Trophoblast cell (in vitro differentiated cells and primary cell): ENCODE results near the gene YARS1.

Source experiments
- DNase-seq, 2 donors: peaks; one replicate each; pipeline ENCODE4 v3.0.0-alpha.2; 2016
- H2AFZ ChIP-seq: 2 replicates; pipeline ENCODE4 v1.6.1; 2013; ENCODE audit warnings: low read length, moderate library complexity, mild to moderate bottlenecking; ENCODE audit not compliant: insufficient read depth, poor library complexity
- H2AK5ac ChIP-seq: 2 replicates; pipeline ENCODE4 v1.6.1; 2013; ENCODE audit warnings: mild to moderate bottlenecking, low read length
- H2BK120ac ChIP-seq: 2 replicates; pipeline ENCODE4 v1.6.1; 2013; ENCODE audit warnings: low read length, mild to moderate bottlenecking, moderate library complexity; ENCODE audit not compliant: insufficient read depth, poor library complexity
- H2BK12ac ChIP-seq: 2 replicates; pipeline ENCODE4 v1.6.1; 2013; ENCODE audit warnings: mild to moderate bottlenecking, low read length, moderate library complexity
- H2BK5ac ChIP-seq: 2 replicates; pipeline ENCODE4 v1.6.1; 2013; ENCODE audit warnings: low read length, low read depth, moderate library complexity, mild to moderate bottlenecking; ENCODE audit not compliant: poor library complexity
- H3K14ac ChIP-seq: 2 replicates; pipeline ENCODE4 v1.6.1; 2013; ENCODE audit warnings: mild to moderate bottlenecking, low read length
- H3K18ac ChIP-seq: 2 replicates; pipeline ENCODE4 v1.6.1; 2013; ENCODE audit warnings: mild to moderate bottlenecking, low read length
- H3K23ac ChIP-seq: 2 replicates; pipeline ENCODE4 v1.6.1; 2013; ENCODE audit warnings: low read length
- H3K27ac ChIP-seq: 2 replicates; pipeline ENCODE4 v1.5.1; 2013; ENCODE audit warnings: low read depth, mild to moderate bottlenecking, inconsistent platforms, low read length, moderate library complexity
- H3K27me3 ChIP-seq: 2 replicates; pipeline ENCODE4 v1.6.1; 2013; ENCODE audit warnings: inconsistent platforms, mild to moderate bottlenecking, low read length, moderate library complexity; ENCODE audit not compliant: insufficient read depth
- H3K36me3 ChIP-seq, 2 experiments: 1 replicate in 1 of 2; 2 replicates in 1 of 2; pipeline ENCODE4 v1.6.1; 2013; ENCODE audit warnings: low read length in 2 of 2, mild to moderate bottlenecking in 2 of 2, moderate library complexity in 1 of 2; ENCODE audit not compliant: insufficient read depth in 2 of 2, control insufficient read depth in 1 of 2
- H3K4ac ChIP-seq: 2 replicates; pipeline ENCODE4 v1.6.1; 2013; ENCODE audit warnings: low read depth, mild to moderate bottlenecking, low read length, moderate library complexity
- H3K4me1 ChIP-seq, 2 experiments: 1 replicate in 1 of 2; 2 replicates in 1 of 2; pipeline ENCODE4 v1.6.1; 2013; ENCODE audit warnings: low read length in 2 of 2, mild to moderate bottlenecking in 2 of 2, moderate library complexity in 1 of 2; ENCODE audit not compliant: insufficient read depth in 2 of 2, control insufficient read depth in 1 of 2
- H3K4me2 ChIP-seq: 2 replicates; pipeline ENCODE4 v1.6.1; 2013; ENCODE audit warnings: inconsistent platforms, mild to moderate bottlenecking, low read length, moderate library complexity
- H3K4me3 ChIP-seq: 2 replicates; pipeline ENCODE4 v1.5.1; 2013; ENCODE audit warnings: mild to moderate bottlenecking, low read depth, low read length, inconsistent platforms
- H3K79me1 ChIP-seq: one replicate; pipeline ENCODE4 v1.6.1; 2013; ENCODE audit warnings: low read length
- H3K79me2 ChIP-seq: 2 replicates; pipeline ENCODE4 v1.6.1; 2013; ENCODE audit warnings: low read length, mild to moderate bottlenecking; ENCODE audit not compliant: control insufficient read depth, insufficient read depth, poor library complexity
- H3K9ac ChIP-seq: 2 replicates; pipeline ENCODE4 v1.6.1; 2013; ENCODE audit warnings: mild to moderate bottlenecking, low read length
- H3K9me3 ChIP-seq: 2 replicates; pipeline ENCODE4 v1.6.1; 2013; ENCODE audit warnings: low read depth, mild to moderate bottlenecking, control low read depth, inconsistent platforms, low read length; ENCODE audit not compliant: insufficient read depth
- H4K12ac ChIP-seq: 2 replicates; pipeline ENCODE4 v1.6.1; 2013; ENCODE audit warnings: low read depth, mild to moderate bottlenecking, low read length, moderate library complexity
- H4K8ac ChIP-seq: 2 replicates; pipeline ENCODE4 v1.6.1; 2013; ENCODE audit warnings: low read depth, mild to moderate bottlenecking, low read length, moderate library complexity
- H4K91ac ChIP-seq: one replicate; pipeline ENCODE4 v1.6.1; 2013; ENCODE audit warnings: low read depth, mild to moderate bottlenecking, low read length, moderate library complexity
- WGBS: extraction: QIAGEN DNeasy Blood & Tissue Kit; methylation state at CpG from one replicate; pipeline ENCODE4 v1.1.7; 2013; ENCODE audit warnings: missing lambda C conversion rate; ENCODE audit not compliant: insufficient read length, insufficient coverage; ENCODE audit errors: extremely low coverage; 5-methylcytosine and 5-hydroxymethylcytosine counted together

Gene YARS1

DNA sequence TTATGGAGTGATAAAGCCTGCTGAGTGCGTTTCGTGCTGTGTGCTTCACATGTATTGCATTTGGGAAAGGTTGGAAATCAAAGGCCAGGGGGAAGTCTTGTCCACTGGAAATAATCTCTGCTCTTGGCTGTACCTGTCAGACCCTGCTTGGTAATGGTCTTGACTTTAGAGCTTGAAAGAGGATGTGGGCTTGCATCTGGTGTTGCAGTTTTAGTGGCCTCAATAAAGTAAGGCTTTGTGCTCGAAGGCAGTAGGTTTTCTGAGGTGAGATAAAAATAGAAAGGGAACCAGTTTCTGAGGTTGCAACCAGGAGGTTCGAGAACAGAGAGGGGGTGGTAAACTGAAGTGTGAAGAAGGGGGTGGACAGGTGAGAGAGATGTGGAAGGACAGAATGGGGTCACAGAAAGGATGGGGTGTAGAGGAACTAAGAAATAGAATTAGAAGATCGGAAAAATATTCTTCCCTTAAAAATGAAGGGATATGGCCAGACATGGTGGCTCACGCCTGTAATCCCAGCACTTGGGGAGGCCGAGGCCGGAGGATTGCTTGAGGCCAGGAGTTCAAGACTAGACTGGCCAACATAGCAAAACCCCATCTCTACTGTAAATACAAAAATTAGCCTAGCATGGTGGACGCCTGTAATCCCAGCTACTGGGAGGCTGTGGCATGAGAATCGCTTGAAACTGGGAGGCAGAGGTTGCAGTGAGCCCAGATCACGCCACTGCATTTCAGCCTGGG is 1.8 kb upstream of the YARS1 start:
- Histone ChIP-seq H3K79me1 (peaks cover 15% of the 10 kb centered on the region), H2AFZ (no peak overlapping the region), H3K18ac (peak overlapping the region; percentile 49), H3K4me3 (no peak overlapping the region), H3K4ac (peak overlapping the region; percentile 81), H3K23ac (no peak overlapping the region), H2BK12ac (no peak overlapping the region), H3K9me3 (no peaks in the 10 kb centered on the region), H2BK5ac (no peak overlapping the region), H3K36me3 (peaks cover 0 to 2% of the 10 kb centered on the region in 2 experiments), H3K79me2 (peaks cover 14% of the 10 kb centered on the region), H3K4me2 (peak overlapping the region; percentile 80), H3K14ac (no peak overlapping the region), H4K12ac (no peak overlapping the region), H4K8ac (no peak overlapping the region), H3K27ac (no peak overlapping the region), H3K27me3 (no peaks in the 10 kb centered on the region), H2BK120ac (no peak overlapping the region), H3K4me1 (peaks cover 0 to 5% of the 10 kb centered on the region in 2 experiments), H4K91ac (no peak overlapping the region), H2AK5ac (no peak overlapping the region), H3K9ac (peak overlapping the region; percentile 47)
- DNase-seq, result no peak
- WGBS, result no CpG with 5 or more reads among the region's 11 CpGs

DNA sequence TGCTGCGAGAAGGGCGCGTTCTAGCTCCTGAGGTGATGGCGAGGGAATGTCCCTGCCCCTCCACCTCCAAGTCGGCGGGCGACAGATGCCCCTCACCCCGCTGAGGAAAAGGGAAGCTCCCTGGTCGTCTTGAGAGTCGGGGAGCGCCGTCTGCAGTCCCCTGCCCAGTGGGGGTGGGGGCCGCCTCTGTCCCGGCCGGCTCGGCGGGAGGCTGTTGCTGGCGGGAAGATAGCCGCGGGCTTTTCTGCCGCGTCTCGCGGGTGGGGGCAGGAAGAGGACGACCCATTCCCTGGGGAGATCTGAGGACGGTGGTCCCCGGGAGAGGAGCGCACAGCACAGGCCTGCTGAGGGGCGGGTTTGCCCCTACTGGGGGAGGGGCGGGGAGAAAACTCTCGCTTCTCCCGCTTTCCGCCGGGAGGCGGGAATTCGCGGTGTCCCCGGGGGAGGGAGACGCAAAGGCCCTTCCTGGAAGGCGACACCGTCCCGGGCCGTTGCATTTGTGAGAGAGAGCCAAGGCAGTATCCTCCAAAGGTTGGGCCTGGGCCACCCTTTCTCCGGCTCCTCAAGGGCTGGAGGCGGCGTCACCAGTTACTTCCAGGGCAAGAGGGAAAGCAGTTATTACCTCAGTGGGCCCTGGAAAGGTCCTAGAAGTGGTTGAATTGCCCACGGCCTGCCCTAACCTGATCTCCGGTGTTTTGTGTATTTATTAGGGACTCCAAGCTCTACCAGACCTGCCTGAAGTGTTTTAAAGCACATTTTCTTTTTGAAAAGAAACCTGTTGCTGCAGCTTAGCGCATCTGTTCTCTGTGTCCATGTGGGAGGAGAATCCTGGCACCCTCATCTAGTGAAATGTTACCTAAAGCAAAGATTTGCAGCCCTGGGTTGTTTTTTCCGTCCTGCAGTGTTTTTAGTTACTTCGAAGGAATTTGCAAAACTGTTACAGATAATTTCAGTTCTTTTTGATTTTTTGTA is 943 bp upstream of the YARS1 start:
- H3K14ac ChIP-seq, result peak overlapping the region; percentile 98
- peak overlapping the region; percentile 85 for H3K9ac ChIP-seq
- peaks cover 15% of the 10 kb centered on the region for H3K79me1 ChIP-seq
- H2AFZ ChIP-seq, result peak overlapping the region; percentile 97
- peak overlapping the region; percentile 97 for H3K18ac ChIP-seq
- H3K4me3 ChIP-seq, result peak overlapping the region; percentile 88
- H3K23ac ChIP-seq, result no peak overlapping the region
- peak overlapping the region; percentile 60 for H2BK12ac ChIP-seq
- peak overlapping the region; percentile 98 for H2AK5ac ChIP-seq
- peak overlapping the region; percentile 98 for H4K8ac ChIP-seq
- peak overlapping the region; percentile 80 for H3K4me2 ChIP-seq
- peak overlapping the region; percentile 95 for H2BK5ac ChIP-seq
- no peaks in the 10 kb centered on the region for H3K27me3 ChIP-seq
- peaks cover 0 to 2% of the 10 kb centered on the region in 2 experiments for H3K36me3 ChIP-seq
- peak; percentile 55 to 69 for DNase-seq
- peaks cover 14% of the 10 kb centered on the region for H3K79me2 ChIP-seq
- no peaks in the 10 kb centered on the region for H3K9me3 ChIP-seq
- peak overlapping the region; percentile 97 for H4K12ac ChIP-seq
- H4K91ac ChIP-seq, result peak overlapping the region; percentile 99
- WGBS, result no CpG with 5 or more reads among the region's 51 CpGs
- peak overlapping the region; percentile 94 for H3K27ac ChIP-seq
- peaks cover 0 to 5% of the 10 kb centered on the region in 2 experiments for H3K4me1 ChIP-seq
- peak overlapping the region; percentile 97 for H3K4ac ChIP-seq
- peak overlapping the region; percentile 99 for H2BK120ac ChIP-seq

GRCh38 chr1:32816676-32817158 is 441 bp downstream of the YARS1 start:
- Histone ChIP-seq H3K27ac (peak overlapping the region; percentile 55), H3K79me1 (peaks cover 15% of the 10 kb centered on the region), H3K4me1 (peaks cover 0 to 5% of the 10 kb centered on the region in 2 experiments), H2BK120ac (peak overlapping the region; percentile 18), H3K9ac (peak overlapping the region; percentile 88), H3K4me2 (peak overlapping the region; percentile 80), H2AK5ac (peak overlapping the region; percentile 80), H3K14ac (peak overlapping the region; percentile 93), H4K12ac (peak overlapping the region; percentile 72), H3K36me3 (peaks cover 0 to 2% of the 10 kb centered on the region in 2 experiments), H4K8ac (peak overlapping the region; percentile 89), H3K9me3 (no peaks in the 10 kb centered on the region), H4K91ac (peak overlapping the region; percentile 89), H3K23ac (no peak overlapping the region), H3K27me3 (no peaks in the 10 kb centered on the region), H3K4me3 (peak overlapping the region; percentile 94), H3K79me2 (peaks cover 14% of the 10 kb centered on the region), H3K4ac (peak overlapping the region; percentile 25), H2AFZ (peak overlapping the region; percentile 34), H2BK5ac (peak overlapping the region; percentile 37), H2BK12ac (peak overlapping the region; percentile 29), H3K18ac (peak overlapping the region; percentile 33)
- DNase-seq, result peak in 1 of 2 donors; percentile 35
- WGBS, result no CpG with 5 or more reads among the region's 15 CpGs
